GM18909 (cell line): Measurements from ENCODE around the gene ZNF688.
"Not testable (repeated sequence)": the region's sequence is repeated elsewhere in the genome, so short reads cannot be mapped to it uniquely, and the experiment has no call there.

Experiments used
- ATAC-seq: cut with Tn5 transposase; IDR thresholded peaks from one replicate; pipeline ENCODE4 v1.9.1; 2021; ENCODE audit warnings: mild to moderate bottlenecking; ENCODE audit not compliant: unreplicated experiment, poor library complexity

The ZNF688 gene

DNA sequence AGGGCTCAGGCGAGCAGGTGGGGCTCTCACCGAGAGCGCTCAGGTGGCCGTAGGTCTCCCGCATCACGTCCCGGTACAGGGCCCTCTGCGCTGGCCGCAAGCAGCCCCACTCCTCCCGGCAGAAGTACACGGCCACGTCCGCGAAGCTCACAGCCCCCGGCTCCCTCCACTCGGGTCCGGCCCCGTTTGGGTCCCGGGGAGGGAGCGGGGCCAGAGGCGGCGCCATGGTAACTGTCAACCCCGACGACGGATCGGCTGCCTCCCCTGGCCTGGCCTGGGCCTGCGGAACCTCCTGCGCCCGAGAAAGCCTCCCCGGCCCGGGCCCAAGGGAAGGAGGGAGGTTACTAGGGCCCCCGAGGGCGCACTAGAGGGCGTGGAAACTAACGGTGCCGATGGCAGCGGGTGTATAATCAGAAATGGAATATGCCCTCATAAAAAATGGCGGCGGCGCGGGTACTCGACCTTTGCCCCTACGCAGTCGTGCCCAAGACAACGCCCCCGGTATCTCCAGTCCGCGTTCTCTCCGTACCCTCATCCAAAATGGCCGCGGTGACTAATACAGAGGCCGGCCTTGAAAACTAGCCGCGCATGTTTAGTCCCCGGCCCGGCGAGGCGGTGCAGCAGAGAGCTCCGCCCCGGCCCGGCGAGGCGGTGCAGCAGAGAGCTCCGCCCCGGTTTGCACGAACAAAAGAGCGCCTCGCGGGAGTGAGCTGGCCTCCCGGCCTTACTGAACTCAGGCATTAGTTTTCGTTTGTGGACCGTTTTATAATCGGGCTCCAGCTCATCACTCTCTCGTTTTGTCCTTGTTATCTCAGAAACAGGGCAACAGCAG, 13.3 kb downstream of the ZNF688 start, which contains the start of gene ZNF764:
Gene ZNF764, minus strand, starts transcription at position 418 of the 832 bp plus-strand sequence. Its CDS starts 192 bp downstream, at position 226.
- peak; percentile 86 for ATAC-seq

DNA sequence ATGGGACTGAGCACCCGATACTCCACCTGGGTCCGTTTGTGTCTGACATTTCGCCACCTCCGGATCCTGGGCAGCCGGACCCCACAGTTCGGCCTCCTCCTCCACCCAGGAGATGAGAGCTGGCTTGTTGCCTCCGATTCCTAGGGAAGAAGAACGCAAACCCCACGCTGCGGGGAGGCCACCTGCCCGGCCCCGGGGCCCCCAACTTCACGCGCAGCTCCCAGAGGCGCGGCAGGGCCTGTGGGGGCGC, 13.9 kb downstream of the ZNF688 start:
- ATAC-seq: peak; percentile 12

DNA sequence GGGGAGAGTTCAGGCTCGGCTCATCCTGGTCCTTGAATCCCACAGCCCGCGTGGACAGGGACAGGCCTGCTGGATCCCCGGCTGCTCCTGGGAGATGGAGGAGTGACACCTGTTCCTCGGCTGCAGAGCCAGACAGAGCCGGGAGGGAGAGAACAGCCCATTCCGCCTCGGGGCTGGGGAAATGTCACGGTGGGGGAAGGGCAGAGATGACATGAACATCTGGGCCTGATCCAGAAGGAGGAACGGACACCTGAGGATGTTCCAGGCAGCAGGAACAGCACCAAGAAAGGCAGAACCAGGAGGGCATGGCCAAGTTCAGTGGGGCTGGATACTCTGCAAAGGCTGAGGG, 15.4 kb downstream of the ZNF688 start:
- ATAC-seq: no peak

GRCh38 chr16:30555315-30556124, 16.0 kb downstream of the ZNF688 start:
- ATAC-seq: no peak

- ATAC-seq: no peak
Observed at GRCh38 chr16:30554557-30555314, 16.8 kb downstream of the ZNF688 start.

DNA sequence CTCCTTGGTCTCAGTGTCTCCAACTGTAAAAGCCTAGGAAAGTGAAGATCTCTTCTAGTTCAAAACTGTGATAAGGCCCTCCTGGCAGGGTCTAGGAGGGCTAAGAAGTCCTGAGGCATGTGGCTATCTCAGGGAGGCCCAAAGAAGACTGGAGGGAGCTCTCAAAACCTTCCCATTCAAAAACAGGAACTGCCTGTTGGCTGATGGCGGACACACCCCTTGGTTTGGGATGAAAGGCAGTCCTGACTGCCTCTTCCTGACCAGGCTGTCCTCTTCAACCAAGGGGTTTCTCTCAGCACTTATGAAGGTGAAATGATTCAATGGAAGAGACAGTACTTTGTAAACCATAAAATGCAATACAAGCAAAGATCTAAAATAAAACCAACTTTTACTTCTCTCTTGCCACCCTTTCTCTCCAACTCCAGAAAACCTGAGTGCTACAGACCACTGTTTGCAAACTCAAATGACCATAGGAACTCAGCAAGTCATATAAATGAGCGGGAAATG, 18.1 kb downstream of the ZNF688 start:
- ATAC-seq: no peak

DNA sequence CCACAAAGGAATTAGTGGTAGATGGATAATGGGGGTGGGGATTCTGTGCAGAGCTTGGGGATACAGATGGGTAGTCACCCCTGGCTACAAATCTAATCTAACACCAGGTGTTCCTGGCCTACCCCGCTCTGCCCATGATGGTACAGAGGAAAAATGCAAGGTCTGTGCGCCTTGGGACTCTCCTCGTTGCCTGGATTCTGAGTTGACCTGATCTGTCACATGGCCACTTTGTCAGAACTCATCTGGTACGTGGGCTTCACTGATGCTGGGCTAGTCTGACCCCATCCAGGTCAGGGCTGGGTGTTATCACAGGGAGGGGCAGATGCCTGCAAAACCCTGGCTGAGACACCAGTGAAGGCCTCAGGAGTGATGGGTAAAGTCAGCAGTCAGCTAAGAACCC, 18.6 kb downstream of the ZNF688 start:
- ATAC-seq: no peak

DNA sequence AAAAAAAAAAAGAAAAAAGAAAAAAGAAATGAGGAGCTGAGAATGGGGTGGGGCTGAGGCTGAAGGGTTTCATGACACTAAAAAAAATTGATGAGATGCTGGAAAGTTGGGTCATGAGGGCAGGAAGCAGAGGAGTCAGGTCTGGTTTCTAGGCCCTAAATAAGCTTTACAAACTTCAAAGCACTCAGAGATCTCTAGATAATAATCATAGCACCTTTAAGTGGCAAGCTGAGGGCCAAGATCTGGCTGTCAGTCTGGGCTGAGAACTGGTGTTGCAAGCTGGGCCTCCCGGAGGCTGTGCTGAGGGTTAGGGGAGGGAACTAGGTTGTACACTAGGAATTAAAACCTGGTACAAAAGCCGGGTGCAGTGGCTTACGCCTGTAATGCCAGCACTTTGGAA, 19.7 kb downstream of the ZNF688 start:
- ATAC-seq: no peak

DNA sequence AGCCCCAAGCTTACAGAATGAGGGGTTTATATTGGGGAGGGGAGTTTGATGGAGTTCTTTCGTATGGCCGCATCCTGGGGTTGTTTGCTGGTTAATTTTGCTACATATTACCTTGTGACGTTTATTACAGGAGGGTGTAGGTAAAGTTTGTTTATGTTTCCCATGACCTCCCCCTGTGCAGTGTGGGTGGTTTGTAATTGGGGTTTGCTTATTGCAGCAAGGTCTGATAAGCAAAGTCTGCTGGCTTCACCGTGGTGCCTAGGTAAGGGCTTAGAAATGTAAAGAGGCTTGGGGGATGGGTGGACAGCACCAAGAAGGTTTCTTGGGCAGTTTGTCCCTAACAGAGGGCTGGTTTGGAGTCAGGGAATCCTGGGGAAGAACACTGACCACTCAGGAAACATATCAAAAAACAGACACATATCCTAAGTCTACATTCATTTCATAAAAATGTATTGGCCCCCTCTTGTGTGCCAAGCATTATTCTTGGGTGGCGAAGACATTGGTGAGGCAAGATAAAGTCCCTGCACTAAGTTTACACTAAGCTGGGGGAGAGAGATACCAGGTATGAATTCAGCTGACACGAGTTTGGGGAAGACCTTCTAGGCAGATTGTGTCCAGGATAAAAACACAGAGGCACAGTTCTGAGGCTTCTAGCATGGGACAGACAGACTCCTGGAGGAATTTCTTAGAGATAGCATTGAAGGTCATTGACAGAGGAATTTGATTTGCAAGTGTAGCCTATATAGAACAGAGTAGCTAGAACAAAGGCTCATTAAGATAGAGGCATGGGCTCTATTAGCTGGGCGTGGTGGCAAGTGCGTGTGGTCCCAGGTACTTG, 22.9 kb downstream of the ZNF688 start:
- ATAC-seq: no peak

GRCh38 chr16:30546115-30546514, 25.4 kb downstream of the ZNF688 start:
- no peak for ATAC-seq

- no peak for ATAC-seq
Observed at GRCh38 chr16:30543067-30543466, 28.4 kb downstream of the ZNF688 start.

GRCh38 chr16:30541502-30542329, 29.8 kb downstream of the ZNF688 start:
- ATAC-seq: no peak

DNA sequence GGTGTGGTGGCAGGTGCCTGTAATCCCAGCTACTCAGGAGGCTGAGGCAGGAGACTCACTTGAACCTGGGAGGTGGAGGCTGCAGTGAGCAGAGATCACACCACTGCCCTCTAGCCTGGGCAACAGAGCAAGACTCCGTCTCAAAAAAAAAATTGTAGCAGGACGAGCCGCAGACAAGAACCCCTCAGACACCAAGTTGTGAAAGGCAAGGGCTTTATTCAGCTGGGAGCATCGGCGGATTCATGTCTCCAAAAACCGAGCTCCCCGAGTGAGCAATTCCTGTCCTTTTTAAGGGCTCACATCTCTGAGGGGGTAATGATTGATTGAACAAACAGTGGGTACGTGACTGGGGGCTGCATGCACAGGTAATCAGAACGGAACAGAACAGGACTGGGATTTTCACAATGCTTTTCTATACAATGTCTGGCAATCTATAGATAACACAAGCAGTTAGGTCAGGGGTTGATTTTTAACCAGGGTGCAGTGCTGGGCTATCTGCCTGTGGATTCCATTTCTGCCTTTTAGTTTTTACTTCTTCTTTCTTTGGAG, 30.5 kb downstream of the ZNF688 start:
- ATAC-seq: not testable (repeated sequence)

DNA sequence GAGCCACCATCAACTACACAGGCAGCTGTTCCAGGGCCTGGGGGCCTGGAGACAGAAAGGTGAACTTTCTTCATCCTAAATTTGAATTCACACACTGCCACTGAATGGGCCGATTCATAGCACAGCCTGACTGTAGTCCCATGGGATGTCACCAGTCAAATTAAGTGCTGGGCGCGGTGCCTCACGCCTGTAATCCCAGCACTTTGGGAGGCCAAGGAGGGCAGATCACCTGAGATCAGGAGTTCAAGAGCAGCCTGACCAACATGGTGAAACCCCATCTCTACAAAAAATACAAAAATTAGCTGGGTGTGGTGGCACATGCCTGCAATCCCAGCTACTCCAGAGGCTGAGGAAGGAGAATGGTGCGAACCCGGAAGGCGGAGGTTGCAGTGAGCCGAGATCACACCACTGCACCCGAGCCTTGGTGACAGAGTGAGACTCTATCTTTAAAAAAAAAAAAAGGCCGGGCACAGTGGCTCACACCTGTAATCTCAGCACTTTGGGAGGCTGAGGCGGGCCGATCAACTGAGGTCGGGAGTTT, 31.5 kb downstream of the ZNF688 start:
- not testable (repeated sequence) for ATAC-seq

DNA sequence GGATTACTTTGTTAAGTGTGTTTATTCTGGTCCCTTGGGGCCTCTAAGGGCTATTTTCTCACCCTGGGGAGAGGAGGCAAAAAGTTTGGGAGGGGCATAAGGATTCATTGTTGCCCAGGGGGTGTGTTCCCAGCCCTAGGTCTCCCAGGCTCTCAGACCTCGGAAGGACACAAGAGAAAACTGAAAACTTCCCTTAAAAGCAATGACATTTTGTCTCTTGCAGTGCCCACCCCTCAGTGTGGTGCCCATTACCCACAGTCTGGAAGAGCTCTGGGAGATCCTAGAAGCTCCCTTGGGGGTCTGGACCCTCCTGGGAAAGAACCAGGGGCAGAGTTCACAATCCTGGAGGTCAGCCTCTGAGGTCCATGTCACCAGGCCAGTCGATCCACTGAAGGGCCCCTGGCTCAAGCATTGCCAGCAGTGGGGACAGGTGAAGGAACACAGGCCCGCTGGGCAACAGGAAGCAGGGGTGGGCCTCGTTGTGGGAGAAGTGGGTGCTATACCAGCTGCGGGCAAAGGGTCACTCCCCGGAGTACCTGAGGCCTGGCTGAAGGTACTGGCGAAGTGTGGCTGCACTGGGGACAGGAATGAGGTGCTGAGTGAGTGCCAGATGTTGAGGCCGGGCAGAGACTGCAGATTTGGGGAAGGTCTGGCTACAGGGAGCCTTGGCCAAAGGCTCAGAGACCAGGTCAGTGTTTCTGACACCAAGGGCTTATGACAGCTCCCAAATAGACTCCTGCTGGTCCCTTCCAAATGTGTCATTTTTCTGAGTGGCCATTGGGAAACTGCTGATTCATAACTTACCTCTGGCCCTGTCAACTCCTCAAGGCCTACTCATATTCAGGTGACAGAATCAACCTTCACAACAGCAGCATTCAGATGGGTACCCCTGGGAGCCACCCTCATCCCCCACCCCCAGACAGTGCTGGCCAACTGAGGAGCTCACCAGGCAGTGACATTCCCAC, 32.2 kb downstream of the ZNF688 start:
- no peak for ATAC-seq

GRCh38 chr16:30536391-30537024, 35.0 kb downstream of the ZNF688 start:
- not testable (repeated sequence) for ATAC-seq

GRCh38 chr16:30535777-30536190, 35.7 kb downstream of the ZNF688 start:
- ATAC-seq: peak; percentile 50
